HG03095 (cell line): ENCODE data around the gene SPDYE3.
A peak's percentile ranks its signal among the peaks of the same experiment; 100 is the strongest.
"Not testable (repeated sequence)": the region's sequence is repeated elsewhere in the genome, so short reads cannot be mapped to it uniquely, and the experiment has no call there.

Experiments used
- ATAC-seq: cut with Tn5 transposase; IDR thresholded peaks from one replicate; pipeline ENCODE4 v1.9.1; 2021; ENCODE audit warnings: moderate library complexity; ENCODE audit not compliant: unreplicated experiment

SPDYE3 gene

DNA sequence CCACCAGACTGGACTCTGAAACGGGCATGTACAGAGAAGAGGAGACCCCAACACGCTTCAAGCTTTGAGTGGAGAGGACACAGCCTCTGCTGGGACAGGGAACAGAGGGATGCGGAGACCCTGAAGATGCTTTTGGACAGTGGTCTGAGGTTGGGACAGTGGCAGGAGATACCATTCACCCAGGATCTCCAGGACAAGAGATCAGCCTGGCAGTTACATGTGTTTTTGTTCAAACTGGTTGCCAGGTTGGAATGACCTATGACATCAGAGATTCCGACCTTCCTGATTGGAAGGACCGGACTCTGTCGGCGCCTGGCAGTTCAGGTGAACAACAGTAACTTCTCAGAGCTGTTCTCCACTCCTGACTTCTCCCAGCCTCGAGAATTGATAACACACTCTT, at the start of gene SPDYE3:
Gene SPDYE3, plus strand, starts transcription at position 301 of the 400 bp plus-strand sequence. CDS start 184 bp downstream, outside the sequence.
- ATAC-seq, result not testable (repeated sequence)

DNA sequence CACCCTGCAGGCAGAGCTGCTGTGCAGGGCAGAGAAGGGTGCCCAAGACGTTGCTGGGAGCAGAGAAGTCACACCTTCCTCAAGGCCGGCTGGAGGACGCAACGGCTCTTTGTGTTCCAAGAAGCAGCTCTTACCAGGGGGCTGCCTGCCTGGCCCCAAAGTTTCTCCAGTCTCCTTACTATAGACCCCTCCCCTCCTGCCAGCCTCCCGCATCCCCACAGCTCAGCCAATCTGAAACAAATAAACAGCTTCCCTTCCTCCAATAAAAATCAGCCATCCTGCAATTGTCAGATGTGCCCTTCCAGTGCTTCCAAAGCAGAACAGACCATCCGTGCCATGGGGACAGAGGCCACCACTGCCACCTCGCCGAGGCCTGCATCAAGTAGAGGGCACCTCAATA, 47.5 kb upstream of the SPDYE3 start:
- ATAC-seq, result not testable (repeated sequence)

DNA sequence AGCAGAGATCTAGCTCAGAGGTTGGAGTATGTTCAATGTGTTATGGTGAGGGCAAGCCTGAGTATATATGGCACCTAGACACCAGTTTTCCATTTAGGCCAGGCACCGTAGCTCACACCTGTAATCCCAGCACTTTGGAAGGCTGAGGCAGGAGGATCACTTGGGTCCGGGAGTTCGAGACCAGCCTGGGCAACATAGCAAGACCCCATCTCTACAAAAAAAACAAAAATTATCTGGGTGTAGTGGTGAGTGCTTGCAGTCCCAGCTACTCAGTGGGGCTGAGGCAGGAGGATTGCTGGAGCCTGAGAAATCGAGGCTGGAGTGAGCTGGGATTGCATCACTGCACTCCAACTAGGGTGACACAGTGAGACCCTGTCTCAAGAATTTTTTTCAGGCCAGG, 44.6 kb upstream of the SPDYE3 start:
- not testable (repeated sequence) for ATAC-seq

DNA sequence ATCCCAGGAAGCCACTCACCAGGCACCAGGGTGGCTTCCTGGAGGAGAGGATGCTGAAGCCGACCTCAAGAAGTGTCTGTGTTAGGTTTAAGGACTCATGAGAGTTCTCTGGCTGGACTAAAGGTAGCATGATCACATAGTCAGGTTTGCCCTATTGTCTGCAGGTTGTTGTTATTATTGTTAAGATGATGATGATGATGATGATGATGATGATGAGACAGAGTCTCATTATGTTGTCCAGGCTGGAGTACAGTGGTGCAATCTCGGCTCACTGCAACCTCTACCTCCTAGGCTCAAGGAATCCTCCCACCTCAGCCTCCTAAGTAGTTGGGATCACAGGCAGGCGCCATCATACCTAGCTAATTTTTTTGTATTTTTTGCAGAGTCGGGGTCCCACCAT, 43.3 kb upstream of the SPDYE3 start:
- not testable (repeated sequence) for ATAC-seq

DNA sequence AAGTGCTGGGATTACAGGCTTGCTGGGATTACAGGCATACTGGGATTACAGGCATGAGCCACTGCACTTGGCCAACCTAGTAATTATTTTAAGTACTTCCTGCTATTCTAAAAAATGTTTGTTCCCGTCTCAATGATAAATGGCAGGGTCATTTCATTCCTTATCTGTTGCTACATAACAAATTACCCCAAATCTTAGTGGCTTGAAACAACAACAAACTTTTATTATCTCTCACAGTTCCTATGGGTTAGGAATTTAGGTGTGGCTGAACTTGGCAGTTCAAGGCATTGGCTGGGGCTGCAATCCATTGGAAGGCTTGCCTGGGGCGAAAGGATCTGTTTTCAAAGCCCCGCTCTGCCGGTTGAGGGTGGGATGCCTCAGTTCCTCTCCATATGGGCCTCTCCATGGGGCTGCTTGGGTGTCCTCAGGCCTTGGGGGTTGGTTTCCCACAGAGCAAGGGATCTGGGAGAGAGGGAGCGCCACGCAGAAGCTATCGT, 42.8 kb upstream of the SPDYE3 start:
- ATAC-seq, result not testable (repeated sequence)

GRCh38 chr7:100265851-100266250, 41.7 kb upstream of the SPDYE3 start:
- not testable (repeated sequence) for ATAC-seq

GRCh38 chr7:100266576-100267354, 40.7 kb upstream of the SPDYE3 start:
- no peak for ATAC-seq

GRCh38 chr7:100267648-100268047, 39.9 kb upstream of the SPDYE3 start:
- ATAC-seq, result no peak

GRCh38 chr7:100268882-100269281, 38.6 kb upstream of the SPDYE3 start:
- ATAC-seq, result not testable (repeated sequence)

DNA sequence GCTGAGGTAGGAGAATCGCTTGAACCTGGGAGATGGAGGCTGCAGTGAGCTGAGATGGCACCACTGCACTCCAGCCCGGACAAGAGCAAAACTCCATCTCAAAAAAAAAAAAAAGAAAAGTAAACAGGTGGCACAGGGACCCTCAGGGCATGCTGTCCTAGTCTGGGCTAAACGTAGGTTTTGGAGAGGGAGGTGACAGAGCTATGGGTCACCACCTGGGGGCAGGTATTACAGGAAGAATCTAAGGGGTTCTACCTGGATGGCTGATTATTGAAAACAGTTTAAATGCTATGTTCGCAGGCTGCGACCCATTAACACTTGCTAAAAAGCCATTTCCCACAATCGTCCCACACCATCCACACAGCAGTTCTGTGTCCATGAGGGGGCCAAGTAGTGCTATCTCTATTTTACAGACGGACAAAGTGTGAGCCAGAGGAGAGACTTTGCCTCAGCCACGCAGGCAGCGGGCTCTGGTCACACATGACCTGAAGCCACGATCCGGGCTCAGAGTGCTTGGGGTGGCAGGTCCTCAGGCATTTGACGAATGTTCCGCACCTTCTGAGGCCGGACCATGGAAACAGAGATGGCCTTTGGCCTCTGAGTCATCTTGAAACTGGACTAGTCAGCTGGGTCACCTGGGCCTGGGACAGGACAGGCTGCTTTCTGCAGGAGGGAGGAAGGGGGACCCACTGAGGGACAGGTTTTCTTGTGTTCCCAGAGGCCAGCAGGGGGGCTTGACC, 38.0 kb upstream of the SPDYE3 start:
- not testable (repeated sequence) for ATAC-seq

- not testable (repeated sequence) for ATAC-seq
These were observed 37.2 kb upstream of the SPDYE3 start for GRCh38 chr7:100270046-100270918.

DNA sequence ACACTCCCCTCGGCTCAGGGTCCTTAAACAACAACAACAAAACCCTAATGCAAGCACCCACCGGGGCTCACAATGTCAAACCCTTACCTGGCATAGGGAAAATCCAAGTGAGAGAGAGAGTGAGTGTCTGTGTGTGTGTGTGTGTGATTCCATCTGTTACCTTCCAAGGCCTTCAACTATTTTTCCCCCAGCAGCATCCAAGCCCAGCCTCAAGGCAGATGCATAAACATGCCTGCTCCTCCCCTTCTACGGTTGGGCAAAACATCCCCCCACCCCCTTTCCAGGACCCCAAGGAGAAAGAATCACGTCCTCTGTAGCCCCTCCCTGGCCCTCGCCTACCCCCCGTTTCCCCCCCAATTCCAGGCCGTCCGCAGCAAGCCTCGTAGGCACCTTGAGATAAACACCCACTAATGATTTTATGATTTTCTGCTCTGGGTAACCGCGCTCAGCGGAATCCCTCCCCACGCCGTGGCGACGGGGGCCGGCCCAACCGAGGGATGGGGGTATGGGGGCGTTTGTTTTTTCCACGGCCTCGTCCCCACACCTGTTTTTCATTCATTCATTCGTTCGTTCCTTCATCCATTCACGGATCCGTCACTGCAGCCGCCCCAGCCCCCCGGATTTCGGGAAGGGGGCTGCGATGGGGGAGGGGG, 36.4 kb upstream of the SPDYE3 start:
- not testable (repeated sequence) for ATAC-seq

DNA sequence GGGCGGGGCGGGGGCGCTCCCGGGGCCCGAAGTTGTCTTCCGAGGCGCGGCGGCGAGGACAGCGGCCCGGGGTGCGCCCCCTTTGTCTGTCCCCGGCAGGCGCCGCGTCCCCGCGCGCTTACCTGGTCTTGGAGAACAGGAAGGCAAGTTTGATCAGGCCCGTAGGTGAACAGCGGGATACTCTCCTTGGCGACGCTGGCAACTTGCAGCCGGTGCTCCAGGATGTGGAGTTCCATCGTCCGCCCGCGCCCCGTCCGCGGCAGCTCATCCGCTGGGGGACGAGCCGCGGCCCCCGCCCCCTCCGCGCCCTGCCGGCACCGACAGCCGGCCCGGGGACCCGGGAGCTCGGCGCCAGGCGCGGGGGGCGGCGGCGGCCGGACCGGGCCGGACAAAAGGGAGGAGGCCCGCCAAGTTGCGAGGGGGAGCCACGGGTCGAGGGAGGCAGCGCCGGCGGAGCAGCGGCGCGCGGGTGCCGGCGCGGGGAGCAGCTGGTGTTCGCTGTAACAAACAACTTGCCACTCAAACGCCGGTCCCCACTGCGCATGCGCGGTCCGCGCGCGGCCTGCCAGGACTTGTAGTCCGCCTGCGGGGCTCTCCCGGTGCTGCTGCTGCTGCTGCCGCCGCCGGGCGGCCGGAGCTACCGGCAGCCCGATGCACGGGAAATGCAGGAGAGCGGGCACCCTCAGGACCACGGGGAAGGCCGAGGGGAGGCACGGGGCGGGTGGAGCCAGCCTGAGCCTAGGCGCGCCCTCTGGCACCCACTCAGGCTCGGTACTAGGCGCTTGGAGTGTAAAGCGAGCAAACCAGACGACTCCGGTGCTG, 35.6 kb upstream of the SPDYE3 start:
- ATAC-seq, result peak; percentile 74

GRCh38 chr7:100272538-100272902, 35.0 kb upstream of the SPDYE3 start:
- ATAC-seq, result not testable (repeated sequence)

DNA sequence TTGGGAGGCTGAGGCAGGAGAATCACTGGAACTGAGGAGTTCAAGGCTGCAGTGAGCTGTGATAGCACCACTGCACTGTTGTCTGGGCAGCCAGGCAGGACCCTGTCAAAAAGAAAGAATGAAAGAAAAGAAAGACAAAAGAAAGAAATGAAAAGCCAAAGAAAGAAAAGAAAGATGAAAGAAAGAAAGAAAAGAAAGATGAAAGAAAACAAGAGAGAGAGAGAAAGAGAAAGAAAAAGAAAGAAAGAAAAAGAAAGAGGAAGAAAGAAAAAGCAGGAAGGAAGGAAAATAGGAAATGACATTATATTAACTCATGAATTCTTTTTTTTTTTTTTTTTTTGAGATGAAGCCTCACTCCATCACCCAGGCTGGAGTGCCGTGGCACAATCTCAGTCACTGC, 32.4 kb upstream of the SPDYE3 start:
- ATAC-seq, result no peak

GRCh38 chr7:100276126-100276525, 31.4 kb upstream of the SPDYE3 start:
- ATAC-seq, result not testable (repeated sequence)

DNA sequence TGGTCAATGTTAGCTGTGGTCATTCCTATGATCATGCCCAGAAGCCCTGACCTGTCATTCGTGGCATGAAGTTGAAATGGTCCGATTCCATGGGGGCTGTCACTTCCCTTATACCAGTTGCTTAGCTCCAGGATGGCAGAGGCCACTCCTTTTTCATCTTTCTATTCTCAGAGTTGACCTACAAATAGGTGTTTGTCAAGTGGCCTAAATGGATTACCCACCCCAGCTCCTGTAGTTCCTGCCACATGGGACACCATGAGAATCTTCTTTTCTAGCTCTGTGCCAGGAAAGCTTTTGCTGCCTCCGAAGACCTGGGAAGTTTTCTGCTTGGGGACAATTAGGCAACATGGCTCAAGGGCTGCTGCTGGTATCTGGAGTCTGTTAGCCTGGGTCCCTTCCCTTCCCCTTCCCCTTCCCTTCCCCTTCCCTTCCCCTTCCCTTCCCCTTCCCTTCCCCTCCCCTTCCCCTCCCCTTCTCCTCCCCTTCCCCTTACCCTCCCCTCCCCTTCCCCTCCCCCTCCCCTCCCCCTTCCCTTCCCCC, 25.4 kb upstream of the SPDYE3 start:
- ATAC-seq, result not testable (repeated sequence)

- ATAC-seq, result not testable (repeated sequence)
These were observed 24.4 kb upstream of the SPDYE3 start for GRCh38 chr7:100283147-100283546.
